ENCODE data around the gene HSD17B1.

GRCh38 chr17:42586514-42587230 lies 33.9 kb downstream of the HSD17B1 start:
- TF ChIP-seq CTCF (IDR thresholded peaks at IDR 0.05; ENCODE audit: insufficient read depth, low read depth, low read length), result no peak
- TF ChIP-seq EZH2 (IDR thresholded peaks at IDR 0.05; ENCODE audit: insufficient read depth, low read length), result no peak

Measured in astrocyte (in vitro differentiated cells and primary cell).